GM19467 (cell line): Measurements from ENCODE around the gene IL22.

Experiments
- ATAC-seq: cut with Tn5 transposase; IDR thresholded peaks from one replicate; pipeline ENCODE4 v1.9.1; 2021; ENCODE audit warnings: mild to moderate bottlenecking, moderate library complexity; ENCODE audit not compliant: unreplicated experiment

The IL22 gene

DNA sequence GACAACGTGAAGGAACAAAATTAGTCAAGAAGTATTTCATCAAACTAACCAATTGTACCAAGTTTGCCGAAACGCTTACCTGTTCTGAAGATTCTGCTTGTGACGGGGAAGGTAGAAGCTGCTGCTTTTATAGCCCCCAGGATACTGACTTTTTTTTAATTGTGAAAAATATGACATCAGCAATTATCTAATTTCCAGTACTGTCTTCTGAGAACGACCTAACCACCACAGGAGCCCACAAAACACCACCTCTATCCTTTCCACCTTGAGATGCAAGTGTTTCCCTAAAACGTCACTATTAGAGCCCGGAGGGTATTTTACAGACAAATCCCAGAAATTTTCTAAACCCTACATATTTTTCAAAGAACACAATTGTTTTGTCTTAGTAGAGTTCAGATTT, at the start of gene IL22:
TSS of gene IL22 (minus strand) at position 101 of the 400 bp plus-strand sequence. CDS start 156 bp downstream, outside the sequence.
- no peak for ATAC-seq

DNA sequence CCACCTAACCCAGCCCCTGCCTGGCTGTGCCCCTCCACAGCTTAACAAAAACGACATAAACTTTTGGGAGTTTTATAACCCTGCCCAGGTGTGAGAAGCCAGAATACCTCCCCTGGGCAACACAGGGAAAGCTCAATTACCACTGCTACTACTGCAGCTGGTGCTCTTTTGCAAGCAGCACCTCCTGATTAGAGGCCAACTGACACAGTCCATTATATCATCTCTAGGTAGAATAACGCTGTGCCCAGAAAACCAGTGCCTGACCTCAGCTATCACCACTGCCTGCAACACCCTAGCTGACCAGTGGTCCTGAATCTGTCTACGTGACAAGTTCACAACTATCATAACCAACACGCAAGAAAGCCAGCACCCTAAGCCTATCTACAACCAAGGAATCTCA, 44.5 kb upstream of the IL22 start:
- ATAC-seq, result no peak

DNA sequence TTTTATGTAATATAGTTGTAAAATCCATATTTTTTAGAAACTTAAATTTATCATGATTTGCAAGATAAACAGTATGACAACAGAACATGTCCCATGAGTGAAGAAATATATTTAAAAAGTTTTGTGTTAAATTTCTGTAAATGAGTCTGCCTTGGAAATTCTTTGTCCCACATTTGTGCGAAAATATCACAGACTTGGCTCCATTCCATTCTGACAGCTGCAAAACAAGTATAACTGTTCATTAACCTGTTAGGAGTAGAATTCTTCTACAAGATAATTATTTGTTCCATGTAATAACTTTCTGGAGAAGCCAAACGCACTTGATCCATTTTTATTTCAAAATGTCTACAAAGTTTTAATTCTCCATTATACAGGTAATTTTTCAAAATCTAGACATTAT, 40.8 kb upstream of the IL22 start:
- ATAC-seq, result no peak

DNA sequence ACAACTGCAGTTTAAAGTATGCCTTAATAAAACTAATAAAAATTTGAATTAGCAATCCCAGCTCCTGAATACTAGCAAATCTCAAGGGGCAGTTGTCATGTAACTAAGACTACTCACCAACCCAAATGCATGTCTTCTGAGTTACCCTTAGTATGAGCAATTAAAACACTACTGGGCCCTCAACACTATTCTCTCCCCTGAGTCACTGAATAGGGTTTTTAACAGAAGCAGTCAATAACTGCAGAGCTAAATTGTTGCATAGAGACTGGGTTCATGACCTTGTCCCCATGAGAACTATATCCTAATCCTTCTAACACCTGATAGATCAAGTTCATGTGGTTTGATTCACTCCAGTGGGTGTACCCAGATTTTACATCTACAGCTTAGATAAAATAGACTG, 39.9 kb upstream of the IL22 start:
- no peak for ATAC-seq

DNA sequence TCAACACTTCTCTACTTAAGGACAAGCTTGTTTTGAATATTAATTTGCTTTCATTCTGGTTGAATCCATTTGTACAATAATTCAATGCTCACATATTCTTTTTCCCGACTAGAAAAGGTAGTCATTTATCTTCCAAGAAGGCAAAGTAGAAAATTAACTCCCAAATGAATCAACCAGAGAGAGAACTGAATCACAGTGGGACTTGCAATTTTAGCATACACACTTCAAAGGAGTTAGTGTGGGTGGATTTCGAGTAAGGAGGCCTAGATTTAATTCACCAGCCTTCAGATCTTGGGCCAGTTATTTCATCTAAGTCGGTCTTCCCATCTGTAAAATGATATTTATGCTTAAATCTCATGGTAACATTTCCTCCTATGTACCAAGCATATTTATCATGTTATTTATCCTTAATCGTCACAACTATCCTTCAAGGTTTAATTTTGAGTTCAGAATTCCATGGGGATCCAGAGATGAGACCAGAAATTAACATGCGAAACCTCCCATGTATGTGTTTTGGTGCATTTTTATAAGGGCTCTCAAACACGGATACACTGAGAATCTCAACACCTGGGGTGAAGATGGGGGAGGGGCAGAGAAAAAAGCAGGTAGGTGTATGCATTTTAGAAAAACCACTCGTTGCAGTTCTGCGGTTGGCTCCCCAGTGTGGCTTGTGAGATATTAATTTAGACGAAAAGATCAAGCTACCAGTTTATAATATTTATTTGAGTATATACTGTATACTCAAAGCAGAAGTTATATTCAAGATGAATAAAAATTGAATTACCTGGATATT, 38.9 kb upstream of the IL22 start:
- no peak for ATAC-seq

- no peak for ATAC-seq
Measured at GRCh38 chr12:68291396-68292036, 38.1 kb upstream of the IL22 start.

DNA sequence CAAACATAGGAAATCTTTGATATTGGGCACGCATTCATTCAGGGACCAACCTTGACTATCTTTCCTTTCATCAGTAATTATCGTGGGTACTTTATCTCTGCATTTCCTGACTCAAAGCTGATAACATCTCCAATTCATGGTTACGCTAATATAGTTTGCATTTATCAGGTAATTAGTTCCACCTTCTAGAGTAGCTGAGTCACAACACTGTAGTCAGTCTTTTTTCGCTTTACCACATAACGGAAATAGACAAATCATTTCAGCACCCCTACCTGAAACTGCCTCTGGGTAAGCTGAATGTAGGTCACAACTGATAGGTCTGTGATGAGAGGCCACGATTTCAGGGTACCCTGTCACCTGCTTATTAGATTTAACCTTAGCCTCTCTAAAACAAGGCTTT, 36.7 kb upstream of the IL22 start:
- peak; percentile 93 for ATAC-seq

GRCh38 chr12:68287106-68287505, 33.7 kb upstream of the IL22 start:
- ATAC-seq, result no peak

DNA sequence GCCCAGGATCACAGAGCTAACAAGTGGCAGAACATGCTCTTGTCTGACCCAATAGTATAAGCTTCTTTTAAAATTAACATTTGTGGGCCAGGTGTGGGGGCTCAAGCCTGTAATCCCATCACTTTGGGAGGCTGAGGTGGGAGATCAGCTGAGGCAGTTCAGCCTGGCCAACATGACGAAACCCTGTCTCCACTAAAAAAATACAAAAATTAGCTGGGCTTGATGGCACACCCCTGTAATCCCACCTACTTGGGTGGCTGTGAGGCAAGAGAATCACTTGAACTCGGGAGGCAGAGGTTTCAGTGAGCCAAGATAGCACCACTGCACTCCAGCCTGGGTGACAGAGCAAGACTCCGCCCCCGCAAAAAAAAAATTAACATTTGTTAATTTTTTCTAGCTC, 33.0 kb upstream of the IL22 start:
- ATAC-seq, result no peak

GRCh38 chr12:68285541-68285940, 32.1 kb upstream of the IL22 start:
- ATAC-seq, result no peak

GRCh38 chr12:68281322-68282077, 28.1 kb upstream of the IL22 start:
- no peak for ATAC-seq

- no peak for ATAC-seq
Measured at GRCh38 chr12:68280240-68280639, 26.8 kb upstream of the IL22 start.

DNA sequence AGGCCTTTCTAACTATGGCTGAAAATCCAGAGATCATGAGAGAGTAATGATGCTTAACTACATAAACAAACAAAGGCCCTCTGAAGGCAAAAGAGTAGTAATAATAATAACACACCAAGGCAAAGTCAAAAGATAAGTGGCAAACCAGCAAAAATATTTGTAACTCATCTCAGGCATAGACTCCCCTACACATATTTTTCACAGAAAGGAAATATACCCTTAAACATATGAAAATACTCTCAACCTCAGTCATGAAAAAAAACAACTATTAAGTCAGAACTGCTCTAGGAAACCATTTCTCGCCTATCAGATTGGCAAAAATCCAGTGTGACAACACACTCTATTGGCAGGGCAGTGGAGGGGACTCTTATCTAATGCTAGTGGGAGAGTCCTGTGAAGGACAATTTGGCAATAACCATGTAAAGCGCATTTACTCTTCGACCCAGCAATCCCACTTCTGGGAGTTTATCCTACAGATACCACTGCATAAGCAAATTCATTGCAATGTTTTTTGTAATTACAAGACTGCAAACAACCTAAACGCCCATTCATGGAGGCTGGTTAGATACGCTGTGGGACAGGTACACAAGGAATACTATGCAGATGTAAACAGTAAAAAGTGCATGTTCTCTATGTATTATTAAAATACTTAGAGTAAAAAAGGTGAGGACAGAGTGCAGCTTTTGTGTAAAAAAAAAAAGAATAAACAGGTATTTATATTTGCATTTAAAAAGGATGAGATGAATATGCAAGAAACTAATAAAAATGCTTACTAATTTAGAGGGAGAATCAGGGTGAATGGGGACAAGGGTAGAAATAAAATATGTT, 26.0 kb upstream of the IL22 start:
- ATAC-seq, result no peak

- no peak for ATAC-seq
Measured at GRCh38 chr12:68276402-68276930, 23.1 kb upstream of the IL22 start.

DNA sequence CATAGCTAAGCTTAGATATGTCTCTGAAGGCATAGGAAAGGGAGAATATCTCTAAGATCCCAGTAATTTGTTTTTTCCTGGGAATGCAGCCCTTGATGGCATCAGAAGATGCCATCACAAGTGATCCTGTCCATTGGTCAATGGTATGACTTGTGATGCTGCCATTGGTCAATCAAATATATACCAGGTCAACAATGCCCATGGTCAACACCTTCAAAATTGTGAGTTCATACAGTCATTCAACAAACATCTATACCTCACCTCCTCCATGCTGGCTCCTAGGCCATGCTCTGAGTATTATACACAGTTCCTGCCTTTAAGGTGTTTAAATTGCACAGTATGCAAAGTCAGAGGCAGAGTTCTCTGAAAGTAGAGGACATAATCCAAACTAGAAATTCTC, 19.3 kb upstream of the IL22 start:
- no peak for ATAC-seq

DNA sequence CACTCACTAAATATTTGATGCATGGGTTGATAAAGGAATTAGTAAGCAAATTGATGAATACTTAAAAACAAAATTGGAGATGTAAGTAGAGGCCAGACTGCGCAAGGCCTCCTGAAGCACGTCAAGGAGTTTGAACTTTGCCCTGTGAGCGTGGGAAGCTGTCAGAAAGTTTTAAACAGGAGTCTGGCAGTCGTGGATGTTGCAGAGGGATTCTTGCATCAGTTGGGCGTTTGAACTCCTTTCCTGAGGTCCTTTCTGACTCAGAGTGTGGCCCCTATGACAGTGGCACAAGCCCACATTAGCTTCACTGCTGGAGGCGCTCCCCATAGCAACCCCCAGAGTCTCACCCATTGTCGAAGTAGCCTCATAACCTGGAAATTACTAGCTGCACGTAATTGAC, 17.9 kb upstream of the IL22 start:
- no peak for ATAC-seq

GRCh38 chr12:68270358-68270757, 17.0 kb upstream of the IL22 start:
- ATAC-seq, result no peak

GRCh38 chr12:68269779-68270178, 16.4 kb upstream of the IL22 start:
- ATAC-seq, result no peak

DNA sequence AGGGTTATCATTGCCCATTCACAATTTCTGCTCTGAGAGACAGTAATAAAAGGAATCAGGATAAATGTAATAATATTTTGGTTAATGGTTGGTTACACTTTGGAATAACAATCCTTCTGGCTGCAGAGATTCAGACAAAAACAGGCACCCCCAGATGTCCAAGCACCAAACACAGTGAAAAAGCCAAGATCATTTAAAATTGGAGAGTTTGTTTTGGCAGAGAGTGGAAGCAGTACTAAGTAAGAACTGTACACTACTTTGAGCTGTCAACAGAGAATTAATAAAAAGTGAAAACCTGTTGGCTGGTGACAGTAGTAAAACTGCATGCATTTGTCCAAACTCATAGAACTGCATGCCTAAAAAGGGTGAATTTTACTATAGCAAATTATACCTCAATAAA, 15.6 kb upstream of the IL22 start:
- no peak for ATAC-seq

DNA sequence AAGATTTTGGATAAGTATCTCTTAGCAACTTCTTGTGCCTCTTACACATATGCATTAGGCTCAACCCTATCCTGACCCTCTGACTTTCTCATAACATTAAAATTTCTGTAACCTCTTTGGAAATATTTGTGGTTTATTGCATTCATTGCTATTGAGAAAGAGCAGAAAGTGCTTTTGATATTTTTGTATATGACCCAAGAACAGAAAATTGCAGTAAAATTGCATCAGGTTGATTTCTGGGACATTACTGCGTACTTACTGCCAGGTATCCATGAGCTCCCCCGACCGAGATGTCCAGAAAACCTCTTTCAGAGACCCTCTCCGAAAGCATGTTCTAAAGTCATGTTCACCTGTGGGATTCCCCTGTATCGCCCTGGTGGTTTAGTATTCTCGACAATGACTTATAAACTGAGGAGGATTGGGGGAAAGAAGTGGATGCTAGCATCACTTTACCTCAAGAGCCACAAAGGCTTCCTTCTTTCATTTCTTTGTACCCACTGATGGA, 14.5 kb upstream of the IL22 start:
- ATAC-seq, result no peak

DNA sequence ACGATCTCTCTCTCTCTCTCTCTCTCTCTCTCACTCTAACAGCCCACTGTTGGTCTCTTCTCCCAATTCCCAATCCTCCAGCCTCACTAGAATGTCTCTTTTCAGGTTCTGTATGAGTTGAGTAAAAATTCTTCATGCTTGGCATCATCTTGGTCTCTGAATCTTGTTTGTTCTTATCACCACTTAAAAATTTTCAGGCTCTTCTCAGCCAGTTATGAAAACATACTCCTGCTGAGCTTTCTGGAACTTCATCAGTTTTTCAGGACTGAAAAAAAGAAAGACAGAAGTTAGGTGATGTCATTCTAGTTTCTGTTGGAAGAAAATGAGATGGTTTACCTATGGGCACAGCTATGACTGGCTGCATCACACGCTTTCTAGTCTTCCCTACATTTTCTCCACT, 11.5 kb upstream of the IL22 start:
- ATAC-seq, result no peak
